ENCODE results near the gene PDYN. TPM values are rescaled to one million over a fixed set of nuclear protein-coding genes. Genes with fewer than 3 reads are reported as not detected.

Gene PDYN
- total and polyA plus RNA-seq, 2 donors: 0.33 to 1.3 TPM

DNA sequence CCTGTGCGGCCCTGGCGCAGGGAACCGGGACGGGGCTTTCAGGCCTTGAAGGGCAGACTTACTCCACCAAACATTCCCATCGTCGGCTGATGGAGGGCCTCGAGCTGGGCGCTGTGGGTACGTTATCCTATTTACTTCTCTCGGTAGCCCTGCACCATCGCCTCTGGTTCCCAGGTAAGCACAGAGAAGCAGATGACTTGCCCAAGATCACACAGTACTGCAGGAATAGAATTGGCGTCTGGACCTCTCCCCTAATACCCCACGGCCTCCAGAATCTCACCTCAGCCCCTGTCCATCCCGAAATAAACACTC lies 46.4 kb downstream of the PDYN start:
- Histone ChIP-seq H3K27me3 (ENCODE audit: control insufficient read depth in 2 of 2, insufficient read depth in 1 of 2, low read length in 1 of 2) (peaks cover 7 to 41% of the 10 kb centered on the region in 2 donors), H3K36me3 (ENCODE audit: control insufficient read depth in 2 of 2, insufficient read depth in 2 of 2, low read length in 1 of 2) (no peaks in the 10 kb centered on the region), H3K4me3 (ENCODE audit: low read length in 2 of 2) (no peak overlapping the region), H3K4me1 (ENCODE audit: control insufficient read depth in 2 of 2, insufficient read depth in 2 of 2, low read length in 2 of 2) (no peaks in the 10 kb centered on the region), H3K9me3 (ENCODE audit: control insufficient read depth in 2 of 2, insufficient read depth in 1 of 2, low read length in 1 of 2) (no peaks in the 10 kb centered on the region), H3K27ac (ENCODE audit: low read depth in 1 of 2, low read length in 1 of 2) (no peak overlapping the region)
- no peak for DNase-seq (ENCODE audit: low read depth in 6 of 9, low spot score in 9 of 9)
- 81% methylated on average over 14 of the region's 14 CpGs for WGBS

- 19% methylated on average over 39 of the region's 39 CpGs for WGBS
- peak in 1 of 9 donors; percentile 28 for DNase-seq (ENCODE audit: low read depth in 6 of 9, low spot score in 9 of 9)
- Histone ChIP-seq H3K36me3 (ENCODE audit: control insufficient read depth in 2 of 2, insufficient read depth in 2 of 2, low read length in 1 of 2) (no peaks in the 10 kb centered on the region), H3K9me3 (ENCODE audit: control insufficient read depth in 2 of 2, insufficient read depth in 1 of 2, low read length in 1 of 2) (no peaks in the 10 kb centered on the region), H3K27ac (ENCODE audit: low read depth in 1 of 2, low read length in 1 of 2) (no peak overlapping the region), H3K4me3 (ENCODE audit: low read length in 2 of 2) (no peak overlapping the region), H3K4me1 (ENCODE audit: control insufficient read depth in 2 of 2, insufficient read depth in 2 of 2, low read length in 2 of 2) (no peaks in the 10 kb centered on the region), H3K27me3 (ENCODE audit: control insufficient read depth in 2 of 2, insufficient read depth in 1 of 2, low read length in 1 of 2) (peaks cover 7 to 41% of the 10 kb centered on the region in 2 donors)
Measured at GRCh38 chr20:1946762-1947534, 46.9 kb downstream of the PDYN start.

DNA sequence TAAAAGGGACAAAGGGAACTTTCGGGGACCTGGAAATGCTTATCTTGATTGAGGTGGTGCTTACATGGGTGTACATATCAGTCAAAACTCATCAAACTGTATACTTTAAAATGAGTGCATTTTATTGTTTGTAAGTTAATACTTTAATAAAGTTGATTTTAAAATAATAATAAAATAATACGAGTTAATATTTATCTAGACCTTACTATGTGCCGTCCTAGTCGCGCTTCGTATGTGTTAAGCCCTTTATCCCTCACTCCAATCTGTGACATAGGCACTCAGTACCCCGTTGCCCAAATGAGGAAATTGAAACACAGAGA lies 47.5 kb downstream of the PDYN start:
- Histone ChIP-seq H3K27ac (ENCODE audit: low read depth in 1 of 2, low read length in 1 of 2) (no peak overlapping the region), H3K4me3 (ENCODE audit: low read length in 2 of 2) (no peak overlapping the region), H3K4me1 (ENCODE audit: control insufficient read depth in 2 of 2, insufficient read depth in 2 of 2, low read length in 2 of 2) (no peaks in the 10 kb centered on the region)

GRCh38 chr20:1945660-1946059 lies 48.2 kb downstream of the PDYN start:
- H3K27ac ChIP-seq (ENCODE audit: low read depth in 1 of 2, low read length in 1 of 2): no peak overlapping the region
- H3K36me3 ChIP-seq (ENCODE audit: control insufficient read depth in 2 of 2, insufficient read depth in 2 of 2, low read length in 1 of 2): no peaks in the 10 kb centered on the region
- no peak for DNase-seq (ENCODE audit: low read depth in 6 of 9, low spot score in 9 of 9)
- H3K27me3 ChIP-seq (ENCODE audit: control insufficient read depth in 2 of 2, insufficient read depth in 1 of 2, low read length in 1 of 2): peaks cover 7 to 41% of the 10 kb centered on the region in 2 donors
- H3K9me3 ChIP-seq (ENCODE audit: control insufficient read depth in 2 of 2, insufficient read depth in 1 of 2, low read length in 1 of 2): no peaks in the 10 kb centered on the region
- no peaks in the 10 kb centered on the region for H3K4me1 ChIP-seq (ENCODE audit: control insufficient read depth in 2 of 2, insufficient read depth in 2 of 2, low read length in 2 of 2)
- 87% methylated on average over 7 of the region's 7 CpGs for WGBS
- no peak overlapping the region for H3K4me3 ChIP-seq (ENCODE audit: low read length in 2 of 2)

More for the DNA sequence above, 47.5 kb downstream of the PDYN start:
- WGBS: 80% methylated on average over 7 of the region's 7 CpGs
- Histone ChIP-seq H3K36me3 (ENCODE audit: control insufficient read depth in 2 of 2, insufficient read depth in 2 of 2, low read length in 1 of 2) (no peaks in the 10 kb centered on the region), H3K27me3 (ENCODE audit: control insufficient read depth in 2 of 2, insufficient read depth in 1 of 2, low read length in 1 of 2) (peaks cover 7 to 41% of the 10 kb centered on the region in 2 donors), H3K9me3 (ENCODE audit: control insufficient read depth in 2 of 2, insufficient read depth in 1 of 2, low read length in 1 of 2) (no peaks in the 10 kb centered on the region)
- DNase-seq (ENCODE audit: low read depth in 6 of 9, low spot score in 9 of 9): no peak

DNA sequence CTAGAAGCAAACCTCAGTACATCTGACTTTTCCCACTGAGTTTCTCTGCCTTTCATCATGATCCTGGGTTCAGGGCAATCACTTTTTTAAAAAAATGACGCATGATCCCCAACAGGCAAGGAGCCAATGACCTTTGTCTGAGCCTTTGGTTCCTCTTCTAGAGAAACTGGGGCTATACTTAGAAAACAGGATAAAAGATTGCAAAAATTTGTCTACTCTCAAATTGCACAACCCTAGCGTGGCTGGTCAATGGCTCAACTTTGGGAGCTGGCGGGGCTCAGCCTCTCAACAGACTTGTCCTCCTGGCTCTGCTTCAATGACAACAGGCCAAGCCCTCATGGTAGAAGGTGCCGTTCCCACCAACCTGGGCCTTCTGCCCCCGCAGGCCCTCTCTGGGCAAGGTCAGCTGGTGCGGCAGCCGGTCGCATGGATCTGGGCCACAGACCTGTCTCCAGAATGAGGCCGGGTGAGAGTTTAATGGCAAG lies 48.7 kb downstream of the PDYN start:
- no peak overlapping the region for H3K4me3 ChIP-seq (ENCODE audit: low read length in 2 of 2)
- no peak overlapping the region for H3K27ac ChIP-seq (ENCODE audit: low read depth in 1 of 2, low read length in 1 of 2)
- H3K4me1 ChIP-seq (ENCODE audit: control insufficient read depth in 2 of 2, insufficient read depth in 2 of 2, low read length in 2 of 2): no peaks in the 10 kb centered on the region
- no peaks in the 10 kb centered on the region for H3K36me3 ChIP-seq (ENCODE audit: control insufficient read depth in 2 of 2, insufficient read depth in 2 of 2, low read length in 1 of 2)
- H3K27me3 ChIP-seq (ENCODE audit: control insufficient read depth in 2 of 2, insufficient read depth in 1 of 2, low read length in 1 of 2): peaks cover 7 to 41% of the 10 kb centered on the region in 2 donors
- DNase-seq (ENCODE audit: low read depth in 6 of 9, low spot score in 9 of 9): no peak
- 94% methylated on average over 9 of the region's 9 CpGs for WGBS
- no peaks in the 10 kb centered on the region for H3K9me3 ChIP-seq (ENCODE audit: control insufficient read depth in 2 of 2, insufficient read depth in 1 of 2, low read length in 1 of 2)

- Histone ChIP-seq H3K27ac (ENCODE audit: low read depth in 1 of 2, low read length in 1 of 2) (no peak overlapping the region), H3K4me3 (ENCODE audit: low read length in 2 of 2) (no peak overlapping the region), H3K27me3 (ENCODE audit: control insufficient read depth in 2 of 2, insufficient read depth in 1 of 2, low read length in 1 of 2) (peaks cover 7 to 41% of the 10 kb centered on the region in 2 donors), H3K36me3 (ENCODE audit: control insufficient read depth in 2 of 2, insufficient read depth in 2 of 2, low read length in 1 of 2) (no peaks in the 10 kb centered on the region), H3K9me3 (ENCODE audit: control insufficient read depth in 2 of 2, insufficient read depth in 1 of 2, low read length in 1 of 2) (no peaks in the 10 kb centered on the region), H3K4me1 (ENCODE audit: control insufficient read depth in 2 of 2, insufficient read depth in 2 of 2, low read length in 2 of 2) (no peaks in the 10 kb centered on the region)
- no peak for DNase-seq (ENCODE audit: low read depth in 6 of 9, low spot score in 9 of 9)
- WGBS: 95% methylated on average over 6 of the region's 6 CpGs
Measured at GRCh38 chr20:1944345-1945091, 49.3 kb downstream of the PDYN start.

DNA sequence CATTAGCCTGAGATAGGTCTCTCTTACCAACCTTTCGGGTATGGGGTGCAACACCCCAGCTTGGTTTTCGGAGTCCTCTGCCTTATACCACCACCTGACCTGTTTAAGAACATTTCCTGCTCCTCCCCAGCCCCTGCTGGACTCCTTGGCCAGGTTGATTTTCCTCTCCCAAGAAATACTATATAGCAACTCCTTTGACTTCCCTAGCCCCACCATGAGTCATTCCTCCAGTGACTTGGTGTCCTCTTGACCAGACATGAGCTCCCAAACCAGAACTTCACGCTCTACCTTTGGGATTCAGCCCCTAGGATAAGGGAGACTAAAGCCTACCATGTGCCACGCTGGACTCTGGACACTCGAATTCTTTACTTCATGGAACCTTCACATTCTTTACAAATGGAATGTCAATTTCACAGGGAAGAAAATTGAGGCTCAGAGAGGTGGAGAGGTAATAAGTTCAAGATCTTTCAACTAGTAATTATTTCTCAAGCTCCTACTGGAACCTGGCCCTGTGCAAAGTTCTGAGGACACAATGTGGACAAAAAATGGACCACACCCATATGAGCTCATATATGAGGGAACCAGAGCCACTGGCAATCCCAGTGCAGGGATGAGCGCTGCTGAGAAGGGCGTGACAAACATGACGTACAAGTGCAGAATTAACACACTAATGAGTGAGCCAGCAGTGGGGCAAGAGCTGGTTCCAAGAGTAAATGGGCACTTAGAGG lies 50.4 kb downstream of the PDYN start:
- no peaks in the 10 kb centered on the region for H3K4me1 ChIP-seq (ENCODE audit: control insufficient read depth in 2 of 2, insufficient read depth in 2 of 2, low read length in 2 of 2)
- no peaks in the 10 kb centered on the region for H3K36me3 ChIP-seq (ENCODE audit: control insufficient read depth in 2 of 2, insufficient read depth in 2 of 2, low read length in 1 of 2)
- DNase-seq (ENCODE audit: low read depth in 6 of 9, low spot score in 9 of 9): no peak
- peaks cover 7 to 37% of the 10 kb centered on the region in 2 donors for H3K27me3 ChIP-seq (ENCODE audit: control insufficient read depth in 2 of 2, insufficient read depth in 1 of 2, low read length in 1 of 2)
- H3K9me3 ChIP-seq (ENCODE audit: control insufficient read depth in 2 of 2, insufficient read depth in 1 of 2, low read length in 1 of 2): no peaks in the 10 kb centered on the region
- no peak overlapping the region for H3K4me3 ChIP-seq (ENCODE audit: low read length in 2 of 2)
- H3K27ac ChIP-seq (ENCODE audit: low read depth in 1 of 2, low read length in 1 of 2): no peak overlapping the region
- WGBS: 94% methylated on average over 8 of the region's 8 CpGs

DNA sequence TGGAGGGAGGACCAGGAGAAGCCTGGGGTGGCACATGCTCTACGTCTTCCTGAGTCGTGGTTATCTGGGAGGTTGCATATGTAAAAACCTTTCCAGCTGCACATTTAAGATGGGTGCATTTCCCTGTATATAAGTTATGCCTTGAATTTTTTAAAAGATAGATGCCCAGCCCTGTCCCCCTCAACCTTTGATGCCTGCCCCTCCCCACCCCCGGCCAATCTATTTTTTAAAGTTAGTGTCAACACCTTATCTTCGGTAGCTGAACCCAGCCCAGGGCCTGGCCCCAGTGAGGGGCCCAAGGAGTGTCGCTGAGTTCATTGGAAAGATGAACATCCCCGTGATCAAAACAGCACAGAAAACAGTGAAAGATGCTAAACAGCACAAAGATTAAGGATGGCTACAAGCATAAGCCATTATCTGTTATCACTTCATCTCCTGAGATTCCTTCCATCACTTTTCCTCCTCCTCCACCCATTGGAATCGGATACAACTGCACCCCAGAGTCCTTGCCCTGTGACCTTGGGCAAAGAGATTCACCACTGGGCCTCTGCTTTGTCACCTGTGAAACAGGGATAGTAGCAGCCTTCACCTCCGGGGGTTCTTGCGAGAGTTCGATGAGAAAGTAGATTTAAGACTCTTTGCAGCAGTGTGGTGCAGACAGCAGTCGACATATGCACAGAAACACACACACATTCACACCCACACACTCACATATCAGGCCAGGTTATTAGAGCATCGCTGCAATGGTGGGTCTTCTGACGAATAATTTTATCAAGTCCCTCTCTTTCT lies 51.2 kb downstream of the PDYN start:
- Histone ChIP-seq H3K36me3 (ENCODE audit: control insufficient read depth in 2 of 2, insufficient read depth in 2 of 2, low read length in 1 of 2) (no peaks in the 10 kb centered on the region), H3K4me1 (ENCODE audit: control insufficient read depth in 2 of 2, insufficient read depth in 2 of 2, low read length in 2 of 2) (no peaks in the 10 kb centered on the region), H3K9me3 (ENCODE audit: control insufficient read depth in 2 of 2, insufficient read depth in 1 of 2, low read length in 1 of 2) (no peaks in the 10 kb centered on the region), H3K27ac (ENCODE audit: low read depth in 1 of 2, low read length in 1 of 2) (no peak overlapping the region), H3K27me3 (ENCODE audit: control insufficient read depth in 2 of 2, insufficient read depth in 1 of 2, low read length in 1 of 2) (peaks cover 7 to 29% of the 10 kb centered on the region in 2 donors), H3K4me3 (ENCODE audit: low read length in 2 of 2) (no peak overlapping the region)
- WGBS: 88% methylated on average over 13 of the region's 13 CpGs
- DNase-seq (ENCODE audit: low read depth in 6 of 9, low spot score in 9 of 9): no peak

Data from thymus (tissue), 11 donors.